Amniotic epithelial cell (primary cell): ENCODE data around the gene SERF1B.
"Not testable (repeated sequence)": the region's sequence is repeated elsewhere in the genome, so short reads cannot be mapped to it uniquely, and the experiment has no call there.

Experiments used
- DNase-seq: peaks from one replicate; pipeline ENCODE4 v3.0.0-alpha.2; 2010; ENCODE audit warnings: low read depth

SERF1B gene

GRCh38 chr5:70025106-70025844, at the start of gene SERF1B:
SERF1B (plus strand) TSS chr5:70025251; CDS start chr5:70025452, 201 bp downstream.
- DNase-seq = not testable (repeated sequence)

DNA sequence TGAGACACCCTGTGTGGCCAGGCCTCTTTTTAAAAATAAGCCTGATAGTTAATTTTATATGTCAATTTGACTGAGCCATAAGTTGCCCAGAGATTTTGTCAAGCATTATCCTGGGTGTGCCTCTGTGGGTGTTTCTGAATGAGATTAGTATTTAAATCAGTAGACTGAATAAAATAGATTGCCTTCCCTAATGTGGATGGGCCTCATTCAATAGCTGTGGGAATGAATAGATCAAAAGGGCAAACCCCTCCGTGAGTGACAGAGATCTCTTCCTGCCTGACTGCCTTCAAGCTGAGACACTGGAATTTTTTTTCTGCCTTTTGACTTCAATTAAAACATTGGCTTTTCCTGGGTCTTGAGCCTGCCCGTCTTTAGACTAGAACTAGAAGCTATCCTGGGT, 33.3 kb upstream of the SERF1B start:
- DNase-seq = not testable (repeated sequence)

GRCh38 chr5:69995535-69995934, 29.5 kb upstream of the SERF1B start:
- DNase-seq = not testable (repeated sequence)

GRCh38 chr5:70020660-70021059, 4.4 kb upstream of the SERF1B start:
- DNase-seq = not testable (repeated sequence)

- not testable (repeated sequence) for DNase-seq
These were observed 744 bp downstream of the SERF1B start for GRCh38 chr5:70025845-70026145.

GRCh38 chr5:70031204-70031603, 6.2 kb downstream of the SERF1B start:
- not testable (repeated sequence) for DNase-seq

GRCh38 chr5:70041411-70041810, 16.4 kb downstream of the SERF1B start:
- DNase-seq = not testable (repeated sequence)

GRCh38 chr5:70049790-70050142, 24.7 kb downstream of the SERF1B start:
- DNase-seq = not testable (repeated sequence)

- not testable (repeated sequence) for DNase-seq
These were observed 31.4 kb downstream of the SERF1B start for GRCh38 chr5:70056289-70056942.

DNA sequence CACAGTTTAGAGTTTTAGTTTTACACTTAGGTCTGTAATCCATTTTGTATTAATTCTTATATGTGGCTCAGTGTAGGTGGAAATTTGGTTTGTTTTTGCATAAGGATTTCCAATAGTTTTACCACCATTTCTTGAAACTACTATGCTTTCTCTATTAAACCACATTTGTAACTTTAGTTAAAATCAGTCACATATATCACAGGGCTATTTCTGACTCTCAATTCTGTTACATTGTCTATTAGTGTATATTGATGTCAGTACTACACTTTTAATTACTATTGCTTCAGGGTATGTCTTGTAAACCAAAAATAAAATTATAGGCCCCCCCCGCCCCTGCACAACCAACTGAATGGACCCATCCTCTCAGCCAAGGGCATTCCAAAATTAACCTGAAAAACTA, 32.1 kb downstream of the SERF1B start:
- DNase-seq = not testable (repeated sequence)

GRCh38 chr5:70077632-70078031, 52.6 kb downstream of the SERF1B start:
- DNase-seq = not testable (repeated sequence)

GRCh38 chr5:70088907-70089464, 63.9 kb downstream of the SERF1B start:
- DNase-seq = not testable (repeated sequence)

DNA sequence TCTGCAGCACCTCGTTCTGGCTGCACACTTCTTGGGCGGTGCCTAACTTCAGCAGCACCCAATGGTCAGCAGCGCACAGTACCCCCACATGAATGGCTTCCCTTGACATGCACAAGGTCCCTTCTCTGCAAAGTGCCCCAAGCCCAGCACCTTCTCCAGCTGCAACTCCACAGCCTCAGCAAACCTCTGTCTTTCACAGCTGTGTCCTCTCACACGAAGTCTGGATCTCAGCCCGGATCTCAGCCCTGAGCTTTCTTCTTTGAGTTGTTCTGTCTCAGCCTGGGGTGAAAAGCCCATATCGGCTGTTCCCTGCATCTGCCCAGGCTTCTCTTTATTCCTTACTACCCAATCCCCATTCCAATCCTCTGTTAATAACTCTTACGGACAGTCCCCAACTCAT, 66.7 kb downstream of the SERF1B start:
- not testable (repeated sequence) for DNase-seq
